Choroid plexus epithelial cell (primary cell): ENCODE data around the gene HIBADH.
A peak's percentile ranks its signal among the peaks of the same experiment; 100 is the strongest.
"Not testable (repeated sequence)": the region's sequence is repeated elsewhere in the genome, so short reads cannot be mapped to it uniquely, and the experiment has no call there.

Experiments used
- DNase-seq: peaks from one replicate; pipeline ENCODE4 v3.0.0-alpha.2; 2010; ENCODE audit warnings: low read depth
- H3K4me3 ChIP-seq: 2 replicates; pipeline ENCODE4 v1.5.1; 2011; ENCODE audit warnings: low read depth, mild to moderate bottlenecking, control low read depth, low read length, moderate library complexity
- TF ChIP-seq, protein P1 (sequence below): conservative IDR thresholded peaks from 2 replicates; pipeline ENCODE4 v1.5.1; 2011; ENCODE audit warnings: low read depth, mild to moderate bottlenecking, control low read depth, inconsistent platforms, low read length, moderate library complexity

Gene HIBADH

DNA sequence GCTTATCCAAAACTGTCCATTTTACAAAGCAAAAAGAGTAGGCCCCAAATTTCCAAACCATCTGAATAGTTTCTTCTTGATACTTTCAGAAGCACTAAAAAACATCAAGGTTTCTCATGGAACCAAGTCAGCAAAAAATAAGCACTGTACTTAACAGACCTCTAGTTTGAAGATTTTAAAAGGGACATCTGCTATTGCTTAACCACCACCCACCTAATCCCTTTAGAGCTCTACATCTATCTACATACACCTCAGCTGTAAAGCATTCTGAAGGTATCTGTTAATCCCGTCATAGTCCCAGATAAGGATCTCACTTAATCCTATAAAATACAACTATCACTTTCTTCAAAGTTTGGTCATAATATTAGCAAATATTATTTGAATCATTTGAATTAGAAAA is 72.3 kb downstream of the HIBADH start:
- DNase-seq: no peak
- H3K4me3 ChIP-seq: no peak overlapping the region

GRCh38 chr7:27587429-27587828 is 75.3 kb downstream of the HIBADH start:
- no peak overlapping the region for H3K4me3 ChIP-seq
- TF ChIP-seq, protein P1, sequence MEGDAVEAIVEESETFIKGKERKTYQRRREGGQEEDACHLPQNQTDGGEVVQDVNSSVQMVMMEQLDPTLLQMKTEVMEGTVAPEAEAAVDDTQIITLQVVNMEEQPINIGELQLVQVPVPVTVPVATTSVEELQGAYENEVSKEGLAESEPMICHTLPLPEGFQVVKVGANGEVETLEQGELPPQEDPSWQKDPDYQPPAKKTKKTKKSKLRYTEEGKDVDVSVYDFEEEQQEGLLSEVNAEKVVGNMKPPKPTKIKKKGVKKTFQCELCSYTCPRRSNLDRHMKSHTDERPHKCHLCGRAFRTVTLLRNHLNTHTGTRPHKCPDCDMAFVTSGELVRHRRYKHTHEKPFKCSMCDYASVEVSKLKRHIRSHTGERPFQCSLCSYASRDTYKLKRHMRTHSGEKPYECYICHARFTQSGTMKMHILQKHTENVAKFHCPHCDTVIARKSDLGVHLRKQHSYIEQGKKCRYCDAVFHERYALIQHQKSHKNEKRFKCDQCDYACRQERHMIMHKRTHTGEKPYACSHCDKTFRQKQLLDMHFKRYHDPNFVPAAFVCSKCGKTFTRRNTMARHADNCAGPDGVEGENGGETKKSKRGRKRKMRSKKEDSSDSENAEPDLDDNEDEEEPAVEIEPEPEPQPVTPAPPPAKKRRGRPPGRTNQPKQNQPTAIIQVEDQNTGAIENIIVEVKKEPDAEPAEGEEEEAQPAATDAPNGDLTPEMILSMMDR: no peak
- DNase-seq: no peak

More for the DNA sequence above, 72.3 kb downstream of the HIBADH start:
- TF ChIP-seq, protein P1: no peak

DNA sequence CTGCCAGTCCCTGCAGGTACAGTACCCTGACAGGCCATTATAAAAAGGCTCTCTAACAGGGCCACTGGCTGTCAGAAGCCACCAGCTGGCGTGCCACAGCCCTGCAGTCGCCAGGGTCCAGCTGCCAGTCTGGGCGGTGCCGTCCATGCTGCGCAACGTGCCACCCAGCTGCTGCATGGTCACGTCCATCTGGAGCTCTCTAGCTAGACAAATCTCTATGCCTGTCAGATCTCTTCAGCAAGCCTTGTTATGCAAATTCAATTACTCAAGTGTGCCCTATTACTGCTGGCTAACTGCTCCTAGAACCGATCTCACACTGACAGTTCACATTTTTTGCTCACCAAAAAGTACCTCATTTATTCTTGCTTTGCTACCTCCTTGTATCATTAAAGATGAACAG is 75.9 kb downstream of the HIBADH start:
- DNase-seq: no peak
- TF ChIP-seq, protein P1: no peak
- H3K4me3 ChIP-seq: no peak overlapping the region

DNA sequence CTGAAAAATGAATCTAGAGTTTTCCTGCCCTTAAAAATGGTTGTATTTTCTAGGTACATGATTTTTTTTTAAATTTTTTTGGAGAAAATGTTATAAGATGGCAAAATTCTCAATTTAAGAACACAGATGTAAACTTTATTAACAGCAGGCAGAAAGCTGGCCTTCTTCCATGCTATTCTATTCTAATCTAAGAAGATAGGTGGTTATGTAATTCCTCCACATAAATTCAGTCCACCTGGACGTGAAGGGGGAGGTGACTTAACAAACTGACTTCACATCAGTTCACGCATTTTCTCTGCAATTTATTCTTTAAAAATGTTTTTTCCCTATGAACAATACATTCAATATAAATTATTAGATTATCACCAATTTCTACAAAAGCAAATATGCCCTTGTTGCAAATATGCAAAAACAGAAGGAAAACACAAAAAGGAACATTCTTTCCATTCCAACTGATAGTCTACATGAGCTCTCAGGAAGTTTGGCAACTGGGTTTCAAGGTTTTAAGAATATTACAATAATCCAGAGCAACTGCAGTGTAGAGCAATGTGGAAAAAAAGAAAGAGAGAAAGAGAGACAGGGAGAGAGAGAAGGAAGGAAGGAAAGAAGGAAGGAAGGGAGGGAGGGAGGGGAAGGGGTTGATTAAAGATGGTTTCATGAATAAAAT is 76.8 kb downstream of the HIBADH start:
- TF ChIP-seq, protein P1: peak; percentile 31
- peak; percentile 74 for DNase-seq
- H3K4me3 ChIP-seq: no peak overlapping the region

- no peak for DNase-seq
- no peak overlapping the region for H3K4me3 ChIP-seq
- TF ChIP-seq, protein P1: no peak
Observed at GRCh38 chr7:27581906-27582305, 80.8 kb downstream of the HIBADH start.

GRCh38 chr7:27581119-27581518 is 81.6 kb downstream of the HIBADH start:
- TF ChIP-seq, protein P1: no peak
- H3K4me3 ChIP-seq: no peak overlapping the region
- DNase-seq: no peak

DNA sequence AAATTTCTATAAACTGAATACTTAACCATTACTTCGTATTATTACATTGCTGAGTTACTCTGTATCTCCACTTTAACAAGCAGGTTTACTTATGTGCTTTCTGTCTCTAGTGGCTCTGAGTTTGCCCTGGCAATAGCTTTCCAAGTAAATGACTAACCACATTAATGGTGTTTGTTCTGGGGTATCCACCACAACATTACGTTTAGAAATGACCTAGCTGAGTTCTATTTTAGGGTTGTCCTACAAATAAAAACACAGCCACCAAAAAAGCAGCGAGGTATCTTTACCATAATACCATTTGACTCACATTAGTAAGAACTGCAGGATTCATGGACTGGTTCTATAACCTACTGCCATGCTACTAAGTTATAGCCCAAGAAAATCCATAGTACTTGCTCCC is 83.1 kb downstream of the HIBADH start:
- H3K4me3 ChIP-seq: no peak overlapping the region
- TF ChIP-seq, protein P1: no peak
- DNase-seq: no peak

- not testable (repeated sequence) for H3K4me3 ChIP-seq, DNase-seq
Observed at GRCh38 chr7:27578169-27578568, 84.5 kb downstream of the HIBADH start.
